SW 1271 (cell line): ENCODE data around the gene PGA4.
"Not testable (repeated sequence)": the region's sequence is repeated elsewhere in the genome, so short reads cannot be mapped to it uniquely, and the experiment has no call there.

Experiments used
- DNase-seq, 2 experiments: peaks; one replicate each; lab custom pipeline; 2025; lab: John Stamatoyannopoulos, UW

Gene PGA4

DNA sequence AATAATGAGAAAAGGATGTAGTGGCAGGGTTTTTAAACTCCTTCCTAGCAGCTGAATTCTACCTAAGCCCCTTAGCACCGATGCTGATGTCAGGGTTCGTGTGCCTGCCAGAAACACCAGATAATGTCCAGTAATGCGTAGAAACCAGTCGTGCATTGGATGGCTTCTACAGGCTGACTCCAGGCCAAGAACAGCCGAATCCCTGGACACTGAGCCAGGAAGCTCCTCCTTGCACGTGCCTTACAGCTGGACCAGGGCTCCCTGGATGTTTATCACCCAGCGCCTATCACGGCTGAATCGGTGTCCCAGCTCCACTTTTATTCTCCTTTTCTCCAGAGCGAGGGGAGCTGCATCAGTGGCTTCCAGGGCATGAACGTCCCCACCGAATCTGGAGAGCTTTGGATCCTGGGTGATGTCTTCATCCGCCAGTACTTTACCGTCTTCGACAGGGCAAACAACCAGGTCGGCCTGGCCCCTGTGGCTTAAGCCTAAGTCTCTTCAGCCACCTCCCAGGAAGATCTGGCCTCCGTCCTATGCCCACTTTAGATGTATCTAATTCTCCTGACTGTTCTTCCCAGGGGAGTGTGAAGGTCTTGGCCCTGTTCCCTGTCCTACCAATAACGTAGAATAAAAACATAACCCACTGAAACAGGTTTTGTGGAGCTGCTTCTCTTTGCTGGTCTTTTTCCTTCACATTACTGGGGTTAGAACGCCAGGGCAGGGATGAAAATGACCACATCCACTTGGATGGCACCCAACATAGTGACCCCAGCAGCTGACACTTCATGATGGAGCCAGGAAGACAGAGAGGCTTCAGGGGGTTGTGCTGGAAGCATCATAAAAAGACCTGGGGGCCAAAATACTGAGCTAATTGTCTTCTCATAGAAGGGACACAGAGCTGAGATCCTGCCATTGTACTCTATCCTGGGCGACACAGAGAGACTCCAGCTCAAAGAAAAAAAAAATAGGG, 28.9 kb downstream of the PGA4 start:
- DNase-seq: not testable (repeated sequence)

DNA sequence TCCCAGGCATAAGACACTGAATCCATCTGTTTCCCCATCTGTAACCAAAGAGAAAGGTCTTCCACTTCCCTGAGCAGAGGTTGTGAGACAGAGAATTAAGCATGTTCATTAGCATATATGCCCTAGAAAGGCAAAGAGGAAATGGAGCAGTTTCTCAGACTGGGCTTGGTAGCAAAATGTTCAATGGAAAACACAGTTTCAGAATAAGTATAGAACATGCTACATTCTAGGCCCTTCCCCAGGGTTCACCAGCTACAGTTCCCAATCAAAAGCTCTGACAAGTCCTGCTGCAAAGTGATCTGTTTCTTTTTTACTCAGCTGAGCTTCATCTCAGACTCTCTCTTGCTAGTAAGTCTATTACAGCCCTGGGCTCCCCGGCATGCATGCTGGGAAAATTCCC, 30.2 kb downstream of the PGA4 start:
- not testable (repeated sequence) for DNase-seq

- peak in 1 of 2 experiments; percentile 47 for DNase-seq
Observed at GRCh38 chr11:61254403-61255025, 32.4 kb downstream of the PGA4 start.

DNA sequence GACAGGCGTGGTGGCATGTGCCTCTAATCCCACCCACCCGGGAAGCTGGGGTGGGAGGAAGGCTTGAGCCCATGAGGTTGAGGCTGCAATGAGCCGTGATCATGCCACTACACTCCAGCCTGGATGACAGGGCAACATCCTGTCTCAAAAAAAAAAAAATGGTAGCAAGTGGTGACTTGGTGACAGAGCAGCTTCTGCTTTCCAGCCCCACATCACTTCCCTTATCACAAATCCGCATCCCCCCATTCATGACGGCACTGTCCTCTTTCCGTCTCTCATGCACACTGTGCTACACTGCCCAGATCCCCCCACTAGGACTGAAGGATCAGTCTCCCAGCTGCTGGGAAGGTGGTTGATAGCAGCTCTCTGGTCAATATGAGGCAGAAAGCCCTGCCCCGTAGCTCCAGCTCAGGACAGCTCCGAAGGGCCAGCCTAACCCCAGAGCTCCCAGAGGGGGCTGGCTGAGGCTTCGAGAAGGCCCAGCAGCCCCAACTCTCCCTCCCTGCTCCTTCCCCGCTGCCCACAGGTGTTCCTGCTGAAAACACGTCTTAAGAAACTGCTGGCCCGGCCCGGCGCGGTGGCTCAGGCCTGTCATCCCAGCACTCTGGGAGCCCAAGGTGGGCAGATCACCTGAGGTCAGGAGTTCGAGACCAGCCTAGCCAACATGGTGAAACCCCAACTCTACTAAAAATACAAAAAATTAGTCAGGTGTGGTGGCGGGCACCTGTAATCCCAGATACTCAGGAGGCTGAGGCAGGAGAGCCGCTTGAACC, 34.7 kb downstream of the PGA4 start:
- DNase-seq: no peak

DNA sequence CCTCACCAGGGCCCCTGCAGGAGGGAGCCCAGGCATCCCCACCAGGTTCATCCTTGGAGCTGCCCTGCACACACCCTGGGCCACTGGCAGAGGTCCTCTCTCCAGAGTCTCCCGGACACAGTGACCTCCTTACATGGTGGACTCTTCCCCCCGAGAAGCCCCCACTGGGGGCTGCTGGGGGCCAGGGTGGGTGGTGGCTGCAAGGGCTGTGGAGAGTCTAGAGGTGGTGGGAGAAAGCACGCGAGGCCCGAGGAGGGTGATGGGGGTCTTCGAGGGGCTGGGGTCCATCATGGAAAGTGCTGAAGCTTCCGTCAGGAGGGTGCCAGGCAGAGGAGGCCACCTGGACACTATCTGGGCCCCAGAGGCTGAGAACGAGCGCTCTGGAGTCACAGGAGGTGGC, 36.4 kb downstream of the PGA4 start:
- DNase-seq: no peak

DNA sequence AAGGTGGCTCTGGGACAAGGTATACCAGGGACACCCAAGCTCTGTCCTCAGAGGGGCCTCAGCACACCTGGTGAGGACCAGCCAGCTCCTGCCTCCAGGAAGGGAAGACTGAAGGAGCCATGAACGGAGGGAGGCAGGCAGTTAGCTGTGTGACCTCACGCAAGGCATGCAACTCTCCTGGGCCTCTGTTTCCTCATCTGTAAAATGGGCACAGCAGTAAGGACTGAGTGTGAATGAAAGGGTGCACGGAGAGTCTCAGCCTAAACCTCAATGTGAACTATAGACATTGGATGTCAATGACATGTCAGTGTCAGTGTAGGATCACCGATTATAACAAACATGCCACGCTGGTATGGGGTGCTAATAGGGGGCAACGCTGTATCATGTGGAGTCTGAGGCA, 37.2 kb downstream of the PGA4 start:
- DNase-seq: no peak

GRCh38 chr11:61264371-61264770, 42.2 kb downstream of the PGA4 start:
- DNase-seq: no peak

DNA sequence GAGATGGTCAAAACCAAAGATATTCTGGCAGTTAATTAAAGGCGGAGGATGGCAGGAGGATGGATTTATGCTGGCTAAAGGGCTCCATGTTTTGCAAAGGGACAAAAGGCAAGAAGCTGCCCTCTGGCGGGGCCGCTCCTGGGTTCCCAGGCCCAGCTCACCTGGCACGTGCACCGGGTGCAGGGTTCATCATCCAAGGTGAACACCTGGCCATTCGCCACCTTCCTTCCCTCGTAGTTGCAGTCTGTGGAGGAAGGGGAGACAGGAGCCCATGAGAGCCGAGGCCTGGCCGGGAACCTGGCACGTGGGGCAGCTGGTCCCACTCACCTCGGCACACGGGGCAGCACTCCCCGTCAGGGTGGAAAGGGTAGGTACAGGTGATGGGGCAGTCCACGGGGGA, 42.6 kb downstream of the PGA4 start:
- no peak for DNase-seq

DNA sequence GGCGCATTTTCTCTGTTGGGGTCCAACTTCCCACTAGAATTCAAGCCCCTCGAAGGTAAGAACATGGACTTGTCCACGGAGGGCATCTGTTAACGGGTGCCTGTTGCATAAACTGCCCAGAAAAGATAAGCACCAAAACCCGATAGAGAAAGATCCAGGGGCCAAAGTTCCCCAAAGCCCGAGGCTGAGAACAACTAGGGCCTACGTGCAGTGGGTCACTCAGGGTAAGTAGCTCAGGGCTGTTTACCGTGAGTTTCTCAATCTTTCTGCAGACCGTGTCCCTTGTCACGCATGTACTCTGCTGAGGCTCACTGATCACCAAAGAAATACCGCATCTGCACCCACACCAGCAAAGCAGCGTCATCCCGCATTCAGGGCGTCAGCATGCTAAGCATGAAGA, 43.2 kb downstream of the PGA4 start:
- no peak for DNase-seq

DNA sequence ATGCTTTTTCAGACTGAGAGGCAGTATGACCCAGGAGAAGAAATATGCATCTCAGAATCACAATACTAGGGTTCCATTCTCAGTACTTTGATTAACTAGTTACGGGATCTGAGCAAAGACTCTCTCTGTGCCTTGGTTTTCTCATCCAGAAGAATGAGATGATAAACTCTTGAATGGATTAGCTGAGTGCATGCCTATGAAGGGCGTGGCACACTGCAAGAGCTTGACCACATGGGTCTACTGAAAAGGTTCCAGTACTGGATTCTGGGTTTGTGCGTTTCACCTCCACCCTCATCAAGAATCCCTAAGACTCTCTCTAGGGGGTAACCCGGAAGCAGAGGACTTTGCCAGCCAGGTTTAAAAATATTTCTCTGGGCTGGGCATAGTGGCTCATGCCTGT, 44.5 kb downstream of the PGA4 start:
- DNase-seq: no peak

DNA sequence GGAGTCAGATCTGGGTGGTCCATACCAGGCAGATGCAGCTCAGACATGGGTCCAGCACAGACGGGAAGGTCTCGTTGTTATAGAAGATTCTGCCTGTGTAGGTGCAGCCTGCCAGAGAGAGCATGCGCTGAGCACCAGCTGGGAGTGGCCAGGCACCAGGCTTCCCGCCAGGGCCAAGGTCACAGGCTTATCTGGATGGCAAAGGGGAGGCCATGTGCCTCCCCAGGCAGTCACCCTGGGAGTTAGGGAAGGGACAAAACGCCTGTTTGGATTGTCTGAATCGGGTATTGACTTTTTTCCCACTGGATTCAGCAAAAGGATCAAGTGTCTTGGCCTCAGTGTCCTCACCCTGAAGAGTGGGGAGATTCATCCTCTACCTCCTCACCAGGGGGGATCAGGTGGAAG, 45.3 kb downstream of the PGA4 start:
- DNase-seq: no peak

DNA sequence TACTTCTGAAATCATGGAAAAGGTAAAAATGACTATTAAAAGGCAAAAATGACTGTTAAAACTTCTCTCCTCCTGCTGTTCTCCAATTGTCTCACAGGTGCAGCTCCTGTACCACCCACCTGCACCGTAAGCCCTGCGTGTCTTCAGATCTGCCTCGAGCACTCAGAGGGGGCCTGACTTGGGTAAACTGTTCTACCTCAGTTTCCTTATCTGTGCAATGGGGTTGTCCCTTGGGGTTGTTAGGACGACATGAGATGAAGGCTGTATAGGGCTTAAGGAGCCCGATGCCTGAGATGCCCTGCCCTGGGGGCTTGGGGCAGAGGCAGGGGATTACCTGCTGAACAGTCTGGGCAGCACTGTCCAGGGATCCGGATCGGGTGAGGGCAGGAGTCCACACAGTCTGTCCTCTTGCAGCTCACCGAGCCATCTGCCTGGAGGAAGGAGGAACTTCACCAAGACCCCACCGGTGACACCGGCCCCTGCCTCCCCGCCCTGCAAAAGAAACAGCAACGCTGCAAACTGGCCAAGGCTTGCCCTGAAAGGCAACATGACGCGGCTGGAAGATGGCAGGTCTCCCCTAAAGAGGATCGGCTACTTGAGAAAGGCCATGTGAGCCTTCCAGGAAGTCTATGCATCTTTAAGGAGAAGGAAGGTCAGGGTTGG, 46.6 kb downstream of the PGA4 start:
- no peak for DNase-seq

GRCh38 chr11:61270354-61271076, 48.4 kb downstream of the PGA4 start:
- no peak for DNase-seq

GRCh38 chr11:61272731-61273130, 50.6 kb downstream of the PGA4 start:
- DNase-seq: no peak

GRCh38 chr11:61273178-61274078, 51.3 kb downstream of the PGA4 start:
- DNase-seq: no peak

GRCh38 chr11:61274084-61274483, 51.9 kb downstream of the PGA4 start:
- no peak for DNase-seq

DNA sequence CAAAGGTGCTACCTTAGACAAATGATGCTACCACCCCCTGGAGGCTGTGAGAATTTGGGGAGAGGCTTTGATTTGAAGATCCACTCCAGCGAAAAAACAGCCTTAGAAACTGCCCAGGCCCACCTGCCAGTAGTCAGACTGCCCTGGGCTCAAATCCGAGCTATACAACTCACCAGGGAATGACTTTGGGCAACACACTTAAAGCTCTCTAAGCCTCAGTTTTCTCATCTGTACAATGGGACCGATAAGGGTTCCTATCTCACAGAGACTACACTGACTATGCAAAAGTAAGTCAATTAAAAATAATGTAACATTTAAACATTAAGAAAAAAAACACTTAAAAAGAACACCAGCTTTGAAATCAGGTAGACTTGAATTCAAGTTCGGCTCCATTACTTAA, 53.0 kb downstream of the PGA4 start:
- no peak for DNase-seq

DNA sequence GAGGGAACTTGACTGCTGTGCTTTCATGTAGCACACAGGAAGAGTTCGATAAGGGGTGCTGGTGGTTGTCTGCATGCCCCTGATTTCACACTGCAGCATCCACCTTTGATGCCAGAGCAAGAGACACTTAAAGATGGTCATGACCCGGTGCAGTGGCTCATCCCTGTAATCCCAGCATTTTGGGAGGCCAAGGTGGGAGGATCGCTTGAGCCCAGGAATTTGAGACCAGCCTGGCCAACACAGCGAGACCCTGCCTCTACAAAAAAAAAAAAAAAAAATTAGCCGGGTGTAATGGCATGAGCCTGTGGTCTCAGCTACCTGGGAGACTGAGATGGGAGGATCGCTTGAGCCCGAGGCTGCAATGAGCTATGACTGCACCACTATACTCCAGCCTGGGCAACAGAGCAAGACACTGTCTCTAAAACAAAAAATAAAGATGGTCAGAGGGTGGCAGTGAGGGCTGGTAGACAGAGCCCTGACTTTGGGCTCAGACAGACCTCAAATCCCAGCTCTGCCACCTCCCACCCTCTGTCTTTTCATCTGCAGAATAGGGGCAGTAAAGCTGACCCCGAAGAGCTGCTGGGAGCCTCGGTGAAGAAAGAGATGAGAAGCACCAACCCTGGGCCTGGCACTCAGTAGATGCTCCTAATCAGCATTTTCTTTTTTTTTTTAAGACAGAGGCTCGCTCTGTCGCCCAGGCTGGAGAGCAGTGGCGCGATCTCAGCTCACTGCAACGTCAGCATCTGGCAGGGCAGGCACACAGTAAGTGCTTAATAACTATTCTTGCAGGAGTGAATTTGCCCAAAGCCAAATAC, 55.2 kb downstream of the PGA4 start:
- no peak for DNase-seq

DNA sequence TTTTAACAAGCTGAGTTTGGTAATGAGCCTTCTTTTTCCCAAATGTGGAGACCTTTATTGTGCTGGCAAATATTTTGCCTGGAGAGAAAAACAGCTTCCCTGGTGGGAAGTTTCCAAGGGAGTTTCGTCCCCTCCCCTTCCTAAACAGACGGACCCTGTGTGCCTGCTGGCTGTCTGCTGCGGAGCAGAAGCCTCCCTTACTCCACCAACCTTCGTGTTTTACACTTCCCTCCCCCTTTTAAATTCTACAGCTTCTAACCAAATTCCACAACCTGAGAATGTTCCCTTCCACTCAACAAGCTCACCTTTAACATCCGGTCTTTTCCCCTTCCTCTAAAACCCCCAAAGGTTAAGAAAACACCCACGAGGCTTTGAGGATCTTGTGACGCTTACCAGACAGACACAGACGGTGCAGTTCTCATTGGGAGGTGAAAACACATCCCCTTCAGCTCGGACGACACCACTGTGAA, 55.9 kb downstream of the PGA4 start:
- DNase-seq: no peak
